HK-2 (cell line): ENCODE data around the gene PSMD13.
"Not testable (repeated sequence)": the region's sequence is repeated elsewhere in the genome, so short reads cannot be mapped to it uniquely, and the experiment has no call there.

ENCODE experiments used
- DNase-seq: peaks from one replicate; pipeline ENCODE4 v3.0.0-alpha.2; 2018; ENCODE audit not compliant: unreplicated experiment

The PSMD13 gene

GRCh38 chr11:272195-272930, 35.6 kb downstream of the PSMD13 start:
- no peak for DNase-seq

GRCh38 chr11:272931-273198, 36.1 kb downstream of the PSMD13 start:
- no peak for DNase-seq

- DNase-seq: no peak
These were observed 39.4 kb downstream of the PSMD13 start for GRCh38 chr11:276219-276618.

GRCh38 chr11:278001-278951, 41.5 kb downstream of the PSMD13 start, which contains the start of gene NLRP6:
Gene NLRP6 (plus strand): TSS chr11:278407. CDS start chr11:278570, 163 bp downstream.
- DNase-seq: no peak

- DNase-seq: no peak
These were observed 42.5 kb downstream of the PSMD13 start for GRCh38 chr11:279040-279965.

GRCh38 chr11:279966-280705, 43.4 kb downstream of the PSMD13 start:
- DNase-seq: peak; percentile 35

GRCh38 chr11:280706-281485, 44.1 kb downstream of the PSMD13 start:
- DNase-seq: no peak

- DNase-seq: no peak
These were observed 44.8 kb downstream of the PSMD13 start for GRCh38 chr11:281486-282161.

- no peak for DNase-seq
These were observed 45.4 kb downstream of the PSMD13 start for GRCh38 chr11:282171-282570.

GRCh38 chr11:282630-283360, 46.0 kb downstream of the PSMD13 start:
- DNase-seq: no peak

- DNase-seq: no peak
These were observed 46.8 kb downstream of the PSMD13 start for GRCh38 chr11:283405-284104.

- DNase-seq: no peak
These were observed 47.6 kb downstream of the PSMD13 start for GRCh38 chr11:284105-285020.

GRCh38 chr11:285021-285893, 48.5 kb downstream of the PSMD13 start:
- no peak for DNase-seq

- no peak for DNase-seq
These were observed 49.1 kb downstream of the PSMD13 start for GRCh38 chr11:285894-286220.

GRCh38 chr11:286977-287820, 50.4 kb downstream of the PSMD13 start:
- DNase-seq: not testable (repeated sequence)
